IMR-90 (cell line): ENCODE results near the gene ZNF506. TPM values are rescaled to one million over a fixed set of nuclear protein-coding genes. Genes with fewer than 3 reads are reported as not detected.

Experiments used
- microRNA-seq, 2 experiments: library from miRNA; stranded (forward) in 1 of 2; unstranded in 1 of 2; fragments of 10-50 nt in 1 of 2; fragments of <30 nt in 1 of 2; gene quantifications in 1 of 2; microRNA quantifications in 1 of 2; one replicate each; pipeline versions ENCODE3 to v1.1.0; 2013 to 2020; ENCODE audit not compliant: insufficient read depth in 1 of 2, insufficient read length in 1 of 2, unreplicated experiment in 1 of 2
- polyA plus RNA-seq, 3 experiments: library from polyadenylated mRNA; depleted of rRNA; stranded (reverse); fragments of >200 nt; gene quantifications; 2 replicates each; pipeline ENCODE4 v1.2.3, GENCODE V29; 2012; ENCODE audit warnings: low replicate concordance in 1 of 3
- small RNA-seq, 5 experiments: library from RNA; depleted of rRNA; stranded (forward); fragments of <200 nt; gene quantifications; one replicate each; pipeline ENCODE3, GENCODE V24; 2012
- total RNA-seq: library from RNA; depleted of rRNA; stranded (reverse); fragments of >200 nt; gene quantifications from 2 replicates; pipeline ENCODE4 v1.2.3, GENCODE V29; 2012; rRNA removed

ZNF506 gene
- total and polyA plus RNA-seq, 2 of the 4 experiments (the other 2 are of a cell fraction), result 2.4 to 6.1 TPM

Small RNA genes lying within 50 kb of the gene (microRNA-seq; reads per million reads assigned to microRNA genes)
- not detected for gene AC011477.5 (ENCODE audit: insufficient read depth, insufficient read length)

Small RNA genes lying within 50 kb of the gene (small RNA-seq; reads per million reads assigned to genes)
- 0 to 0.24 (median 0) reads per million in 5 experiments for gene AC011477.5

Other genes with a start within 250 kb of the ZNF506 start
- gene PBX4, start 203.1 kb downstream of the ZNF506 start, total RNA-seq, result 0.90 and 1.4 TPM in 2 replicates
- 2.8 and 2.9 TPM in 2 replicates for gene PBX4, start 203.1 kb downstream of the ZNF506 start, polyA plus RNA-seq (2012; rRNA removed)
- gene LPAR2, start 193.5 kb downstream of the ZNF506 start, total RNA-seq, result under 0.01 and 0.28 TPM in 2 replicates
- gene LPAR2, start 193.5 kb downstream of the ZNF506 start, polyA plus RNA-seq (2012; rRNA removed), result 4.1 and 5.4 TPM in 2 replicates
- 4.1 and 4.4 TPM in 2 replicates for gene GMIP, start 178.1 kb downstream of the ZNF506 start, total RNA-seq
- gene GMIP, start 178.1 kb downstream of the ZNF506 start, polyA plus RNA-seq (2012; rRNA removed), result 10.9 and 11.0 TPM in 2 replicates
- gene ATP13A1, start 158.1 kb downstream of the ZNF506 start, total RNA-seq, result 13.3 and 15.8 TPM in 2 replicates
- gene ATP13A1, start 158.1 kb downstream of the ZNF506 start, polyA plus RNA-seq (2012; rRNA removed), result 43.8 and 44.3 TPM in 2 replicates
- gene ZNF101, start 152.9 kb downstream of the ZNF506 start, total RNA-seq, result 7.3 and 8.3 TPM in 2 replicates
- gene ZNF101, start 152.9 kb downstream of the ZNF506 start, polyA plus RNA-seq (2012; rRNA removed), result 2.2 and 2.8 TPM in 2 replicates
- 5.4 and 5.6 TPM in 2 replicates for gene ZNF14, start 88.6 kb downstream of the ZNF506 start, total RNA-seq
- 1.0 and 1.2 TPM in 2 replicates for gene ZNF14, start 88.6 kb downstream of the ZNF506 start, polyA plus RNA-seq (2012; rRNA removed)
- gene ZNF253, start 44.1 kb upstream of the ZNF506 start, total RNA-seq, result 3.4 and 3.6 TPM in 2 replicates
- 0.63 and 0.74 TPM in 2 replicates for gene ZNF253, start 44.1 kb upstream of the ZNF506 start, polyA plus RNA-seq (2012; rRNA removed)
- 8.9 and 10.6 TPM in 2 replicates for gene ZNF93, start 79.2 kb upstream of the ZNF506 start, total RNA-seq
- 2.7 and 3.7 TPM in 2 replicates for gene ZNF93, start 79.2 kb upstream of the ZNF506 start, polyA plus RNA-seq (2012; rRNA removed)
- gene ZNF682, start 217.8 kb upstream of the ZNF506 start, total RNA-seq, result 2.2 and 4.8 TPM in 2 replicates
- 1.3 and 1.7 TPM in 2 replicates for gene ZNF682, start 217.8 kb upstream of the ZNF506 start, polyA plus RNA-seq (2012; rRNA removed)